Parathyroid adenoma (tissue), 2 donors: Measurements from ENCODE around the gene TSHZ2.

ENCODE experiments used
- H2AFZ ChIP-seq: fragments of 300-600 bp; sonication (generic); one replicate; pipeline ENCODE4 v1.7.0; 2017; ENCODE audit warnings: antibody characterized with exemption, mild to moderate bottlenecking
- H3K27ac ChIP-seq: fragments of 300-600 bp; sonication (generic); one replicate; pipeline ENCODE4 v1.7.0; 2017
- H3K27me3 ChIP-seq: fragments of 300-600 bp; sonication (generic); one replicate; pipeline ENCODE4 v1.7.0; 2017; ENCODE audit warnings: low read length; ENCODE audit not compliant: control insufficient read depth, insufficient read depth
- H3K36me3 ChIP-seq: fragments of 300-600 bp; sonication (generic); one replicate; pipeline ENCODE4 v1.7.0; 2017; ENCODE audit warnings: low read length; ENCODE audit not compliant: control insufficient read depth, insufficient read depth
- H3K4me1 ChIP-seq: fragments of 300-600 bp; sonication (generic); one replicate; pipeline ENCODE4 v1.7.0; 2017; ENCODE audit warnings: control low read depth
- H3K4me2 ChIP-seq: fragments of 300-600 bp; sonication (generic); one replicate; pipeline ENCODE4 v1.7.0; 2017; ENCODE audit warnings: low read length
- H3K4me3 ChIP-seq: fragments of 300-600 bp; sonication (generic); one replicate; pipeline ENCODE4 v1.7.0; 2017; ENCODE audit warnings: low read depth, low read length
- H3K79me2 ChIP-seq: fragments of 300-600 bp; sonication (generic); one replicate; pipeline ENCODE4 v1.7.0; 2017; ENCODE audit warnings: control low read depth
- H3K9ac ChIP-seq: fragments of 300-600 bp; sonication (generic); one replicate; pipeline ENCODE4 v1.7.0; 2017; ENCODE audit warnings: mild to moderate bottlenecking
- H3K9me3 ChIP-seq: fragments of 300-600 bp; sonication (generic); one replicate; pipeline ENCODE4 v1.7.0; 2017; ENCODE audit warnings: low read length; ENCODE audit not compliant: control insufficient read depth
- CTCF ChIP-seq: fragments of 300-600 bp; sonication (generic); IDR thresholded peaks from one replicate; pipeline ENCODE4 v1.7.0; 2017; ENCODE audit warnings: antibody characterized with exemption, mild to moderate bottlenecking
- donor health status: primary hyperparathyroidism.

The TSHZ2 gene

GRCh38 chr20:53152228-53152627, 180.1 kb downstream of the TSHZ2 start:
- Histone ChIP-seq H3K27ac (no peak overlapping the region), H3K4me1 (peaks cover 6% of the 10 kb centered on the region), H3K27me3 (no peaks in the 10 kb centered on the region), H3K4me2 (no peak overlapping the region), H3K9me3 (no peaks in the 10 kb centered on the region), H3K4me3 (no peak overlapping the region), H3K79me2 (no peaks in the 10 kb centered on the region), H2AFZ (no peak overlapping the region), H3K9ac (no peak overlapping the region), H3K36me3 (no peaks in the 10 kb centered on the region)
- TF ChIP-seq CTCF: no peak

GRCh38 chr20:53154540-53154939, 182.4 kb downstream of the TSHZ2 start:
- Histone ChIP-seq H3K79me2 (no peaks in the 10 kb centered on the region), H3K36me3 (no peaks in the 10 kb centered on the region), H3K4me1 (peaks cover 6% of the 10 kb centered on the region), H2AFZ (no peak overlapping the region), H3K27ac (no peak overlapping the region), H3K4me2 (no peak overlapping the region), H3K27me3 (no peaks in the 10 kb centered on the region), H3K9ac (no peak overlapping the region), H3K4me3 (no peak overlapping the region), H3K9me3 (no peaks in the 10 kb centered on the region)
- no peak for TF ChIP-seq CTCF

- H3K27me3 ChIP-seq: no peaks in the 10 kb centered on the region
Observed at GRCh38 chr20:53157443-53158408, 185.6 kb downstream of the TSHZ2 start.

GRCh38 chr20:53159160-53159559, 187.0 kb downstream of the TSHZ2 start:
- Histone ChIP-seq H3K4me1 (peaks cover 6% of the 10 kb centered on the region), H2AFZ (no peak overlapping the region), H3K4me3 (no peak overlapping the region), H3K9ac (no peak overlapping the region), H3K36me3 (no peaks in the 10 kb centered on the region), H3K4me2 (no peak overlapping the region), H3K27ac (no peak overlapping the region), H3K9me3 (no peaks in the 10 kb centered on the region), H3K27me3 (no peaks in the 10 kb centered on the region), H3K79me2 (no peaks in the 10 kb centered on the region)
- no peak for TF ChIP-seq CTCF

More at GRCh38 chr20:53157443-53158408, 185.6 kb downstream of the TSHZ2 start:
- H3K9ac ChIP-seq: no peak overlapping the region
- H3K9me3 ChIP-seq: no peaks in the 10 kb centered on the region
- no peak overlapping the region for H3K4me2 ChIP-seq
- H3K36me3 ChIP-seq: no peaks in the 10 kb centered on the region
- no peak overlapping the region for H3K27ac ChIP-seq
- H3K4me1 ChIP-seq: peaks cover 9% of the 10 kb centered on the region
- H3K79me2 ChIP-seq: no peaks in the 10 kb centered on the region
- no peak overlapping the region for H2AFZ ChIP-seq
- no peak overlapping the region for H3K4me3 ChIP-seq
- peak; percentile 45 for TF ChIP-seq CTCF
